Caco-2 (cell line): ENCODE data around the gene COPZ2. TPM values are rescaled to one million over a fixed set of nuclear protein-coding genes. Genes with fewer than 3 reads are reported as not detected.

ENCODE experiments used
- BruUV-seq: library from RNA; stranded (reverse); fragments of 400-500 nt; replicated peaks from 2 replicates; lab custom pipeline; 2021; lab: Mats Ljungman, UMichigan
- CTCF ChIA-PET: fragments of 300-600 bp; sonication (Branson Sonifier 250); formaldehyde crosslinking; loops from one replicate; lab custom pipeline; 2022; ENCODE audit warnings: antibody characterized with exemption; lab: Charles Lee
- POLR2A ChIA-PET: fragments of 300-600 bp; sonication (Branson Sonifier 250); formaldehyde crosslinking; loops from one replicate; lab custom pipeline; 2022; ENCODE audit warnings: antibody characterized with exemption; lab: Charles Lee
- DNase-seq, 2 experiments: peaks; one replicate each; pipeline versions ENCODE4 v3.0.0 to v3.0.0-alpha.2; 2020 to 2022
- H3K27me3 ChIP-seq: replicated peaks from 2 replicates; pipeline ENCODE4 v1.6.0; 2011; ENCODE audit warnings: low read length; ENCODE audit not compliant: control insufficient read depth, insufficient read depth
- H3K36me3 ChIP-seq: 2 replicates; pipeline ENCODE4 v1.5.1; 2011; ENCODE audit warnings: low read length; ENCODE audit not compliant: control insufficient read depth, insufficient read depth
- H3K4me1 ChIP-seq: fragments of 250-450 bp; sonication (Bioruptor Pico); 2 replicates; pipeline ENCODE4 v1.5.1; 2020; ENCODE audit warnings: mild to moderate bottlenecking
- H3K4me3 ChIP-seq: 2 replicates; pipeline ENCODE4 v1.5.1; 2011; ENCODE audit warnings: low read depth, mild to moderate bottlenecking, control low read depth, low read length
- H3K9me3 ChIP-seq: fragments of 250-450 bp; sonication (Bioruptor Pico); 2 replicates; pipeline ENCODE4 v1.5.1; 2020; ENCODE audit warnings: mild to moderate bottlenecking, moderate library complexity
- H3K27ac Mint-ChIP-seq: one replicate; pipeline ENCODE4 v1.8.0; 2022; ENCODE audit warnings: mixed read lengths; ENCODE audit not compliant: unreplicated experiment
- H3K27me3 Mint-ChIP-seq: one replicate; pipeline ENCODE4 v1.8.0; 2022; ENCODE audit warnings: mixed read lengths; ENCODE audit not compliant: insufficient read depth, unreplicated experiment
- H3K36me3 Mint-ChIP-seq: one replicate; pipeline ENCODE4 v1.8.0; 2022; ENCODE audit warnings: mild to moderate bottlenecking, mixed read lengths; ENCODE audit not compliant: insufficient read depth, unreplicated experiment
- H3K4me1 Mint-ChIP-seq: one replicate; pipeline ENCODE4 v1.8.0; 2022; ENCODE audit warnings: low read depth, mixed read lengths; ENCODE audit not compliant: unreplicated experiment
- H3K4me3 Mint-ChIP-seq: one replicate; pipeline ENCODE4 v1.8.0; 2022; ENCODE audit warnings: mild to moderate bottlenecking, moderate library complexity, mixed read lengths; ENCODE audit not compliant: unreplicated experiment
- H3K9me3 Mint-ChIP-seq: one replicate; pipeline ENCODE4 v1.8.0; 2022; ENCODE audit warnings: mixed read lengths; ENCODE audit not compliant: unreplicated experiment
- CTCF ChIP-seq, 2 experiments: fragments of 200-600 bp in 1 of 2; IDR thresholded peaks; 1 replicate in 1 of 2; 2 replicates in 1 of 2; pipeline versions ENCODE4 v1.5.1 to v1.8.0; 2011 to 2022; ENCODE audit warnings: antibody characterized with exemption in 1 of 2, control low read depth in 1 of 2, inconsistent platforms in 1 of 2, low read depth in 1 of 2, low read length in 1 of 2, mild to moderate bottlenecking in 1 of 2, moderate library complexity in 1 of 2; ENCODE audit not compliant: insufficient read depth in 1 of 2, severe bottlenecking in 1 of 2, unreplicated experiment in 1 of 2
- intact Hi-C: fragments of 100-400 bp; cut with micrococcal nuclease; formaldehyde crosslinking; loops from one replicate; pipeline ENCODE4 v1.10.0; 2022; ENCODE audit not compliant: unreplicated experiment
- total RNA-seq: library from RNA; stranded (reverse); gene quantifications from 2 replicates; pipeline ENCODE4 v1.2.3, GENCODE V29; 2022

Gene COPZ2
- total RNA-seq, 1 experiment from 2014 or later, result 6.7 TPM

DNA sequence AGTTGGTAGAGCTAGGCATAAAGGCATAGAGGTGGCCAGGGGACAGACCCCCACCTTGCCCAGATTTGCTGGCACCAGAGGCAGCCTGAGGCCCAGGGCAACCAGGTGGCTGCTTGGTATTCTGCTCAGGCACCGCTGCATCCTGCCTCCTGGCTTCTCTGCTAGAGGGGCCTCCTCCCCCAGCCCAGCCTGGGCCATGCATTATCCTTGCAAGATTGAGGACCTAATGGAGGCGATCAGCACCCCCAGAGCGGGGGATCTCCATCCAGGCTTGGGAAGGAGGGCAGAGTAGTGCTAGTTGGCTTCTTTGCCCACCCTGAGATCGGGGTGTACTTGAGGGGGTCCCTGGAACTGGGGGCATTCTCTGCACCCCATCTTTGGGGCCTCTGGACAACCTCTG, 42.9 kb downstream of the COPZ2 start:
- no peak overlapping the region for H3K4me3 Mint-ChIP-seq
- Histone ChIP-seq H3K4me1 (no peaks in the 10 kb centered on the region), H3K9me3 (no peaks in the 10 kb centered on the region), H3K4me3 (no peak overlapping the region), H3K27me3 (no peaks in the 10 kb centered on the region), H3K36me3 (no peaks in the 10 kb centered on the region)
- peaks cover 2% of the 10 kb centered on the region for H3K27me3 Mint-ChIP-seq
- no peaks in the 10 kb centered on the region for H3K9me3 Mint-ChIP-seq
- intact Hi-C loops, result no loop called here
- ChIA-PET CTCF (interaction anchor here (1.3 to 1.7 kb wide), 3 partner anchors 23 to 24 kb away, joined by 3 to 4 read pairs (median 3); partner anchors contain the start of gene CDK5RAP3), POLR2A (interaction anchor here (3.1 kb wide), 1 partner anchor 24 kb away, joined by 7 read pairs; the partner anchor contains the start of gene CDK5RAP3)
- H3K27ac Mint-ChIP-seq, result no peak overlapping the region
- no peak for TF ChIP-seq CTCF (IDR thresholded peaks at IDR 0.05; ENCODE audit: insufficient read depth in 1 of 2, low read depth in 1 of 2, low read length in 1 of 2, severe bottlenecking in 1 of 2, unreplicated experiment in 1 of 2)
- BruUV-seq, result no TSS peak
- H3K36me3 Mint-ChIP-seq, result no peaks in the 10 kb centered on the region
- no peak for DNase-seq
- no peaks in the 10 kb centered on the region for H3K4me1 Mint-ChIP-seq

DNA sequence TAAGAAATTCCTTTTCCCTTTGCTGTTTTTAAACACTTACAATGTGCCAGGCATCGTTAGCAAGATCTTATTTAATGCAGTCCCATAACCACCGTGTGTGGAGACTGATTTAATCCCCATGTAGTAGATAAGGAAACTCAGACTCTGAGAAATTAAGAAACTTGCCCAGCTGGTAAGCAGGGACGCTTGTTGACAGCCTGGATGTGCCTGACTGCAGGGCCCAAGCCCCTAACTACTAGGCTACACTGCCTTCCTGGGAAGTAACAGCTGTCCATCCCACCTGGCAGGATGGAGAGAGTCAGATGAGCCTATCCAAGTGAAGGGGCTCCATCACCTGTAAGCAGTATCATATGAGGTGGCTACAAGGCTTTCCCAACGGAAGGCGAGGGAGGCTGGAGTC, 43.6 kb downstream of the COPZ2 start:
- no peak overlapping the region for H3K4me3 Mint-ChIP-seq
- H3K9me3 Mint-ChIP-seq, result no peaks in the 10 kb centered on the region
- no peak for TF ChIP-seq CTCF (IDR thresholded peaks at IDR 0.05; ENCODE audit: insufficient read depth in 1 of 2, low read depth in 1 of 2, low read length in 1 of 2, severe bottlenecking in 1 of 2, unreplicated experiment in 1 of 2)
- H3K27ac Mint-ChIP-seq, result no peak overlapping the region
- no peaks in the 10 kb centered on the region for H3K27me3 ChIP-seq
- peaks cover 2% of the 10 kb centered on the region for H3K27me3 Mint-ChIP-seq
- H3K36me3 ChIP-seq, result no peaks in the 10 kb centered on the region
- no TSS peak for BruUV-seq
- H3K9me3 ChIP-seq, result no peaks in the 10 kb centered on the region
- no peaks in the 10 kb centered on the region for H3K4me1 Mint-ChIP-seq
- intact Hi-C loops, result no loop called here
- no peak overlapping the region for H3K4me3 ChIP-seq
- no peaks in the 10 kb centered on the region for H3K36me3 Mint-ChIP-seq
- H3K4me1 ChIP-seq, result no peaks in the 10 kb centered on the region
- DNase-seq, result no peak
- CTCF ChIA-PET, result interaction anchor here (0.9 to 1.7 kb wide), 6 partner anchors 9 to 51 kb away, joined by 3 to 5 read pairs (median 4); partner anchors contain the start of genes CDK5RAP3 and PNPO
- POLR2A ChIA-PET, result interaction anchor here (3.1 kb wide), 1 partner anchor 24 kb away, joined by 7 read pairs; the partner anchor contains the start of gene CDK5RAP3

DNA sequence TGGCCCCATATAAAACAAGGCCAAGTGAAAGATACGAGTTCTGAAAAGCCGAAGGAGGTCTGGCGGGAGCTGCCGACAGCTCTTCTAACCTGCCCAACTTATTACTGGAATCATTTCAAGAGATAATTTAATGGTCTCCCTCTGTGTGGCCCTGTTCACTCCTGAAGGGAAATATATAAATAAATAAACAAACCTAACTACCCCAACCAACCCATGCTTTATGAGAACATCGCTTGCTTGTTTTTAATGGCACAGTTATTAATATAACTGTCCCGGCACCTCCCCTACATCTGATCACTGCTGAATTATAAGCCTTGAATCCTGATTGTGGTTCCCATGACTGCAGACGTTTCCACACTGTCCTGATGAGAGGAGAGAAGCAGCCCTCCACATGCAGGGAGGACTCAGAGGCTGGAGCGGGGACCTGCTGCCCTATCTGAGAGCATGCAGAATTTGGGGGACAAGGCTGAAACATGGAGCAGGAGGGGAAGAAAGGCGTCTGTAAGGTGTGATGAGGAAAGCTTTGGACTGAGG, 44.5 kb downstream of the COPZ2 start:
- Mint-ChIP-seq H3K4me1 (no peaks in the 10 kb centered on the region), H3K27me3 (peaks cover 2% of the 10 kb centered on the region), H3K9me3 (no peaks in the 10 kb centered on the region), H3K4me3 (no peak overlapping the region), H3K36me3 (no peaks in the 10 kb centered on the region), H3K27ac (no peak overlapping the region)
- TF ChIP-seq CTCF (IDR thresholded peaks at IDR 0.05; ENCODE audit: insufficient read depth in 1 of 2, low read depth in 1 of 2, low read length in 1 of 2, severe bottlenecking in 1 of 2, unreplicated experiment in 1 of 2), result no peak
- H3K27me3 ChIP-seq, result no peaks in the 10 kb centered on the region
- no peak overlapping the region for H3K4me3 ChIP-seq
- intact Hi-C loops, result no loop called here
- no peak for DNase-seq
- ChIA-PET POLR2A (no interaction called here), CTCF (interaction anchor here (0.6 to 1.7 kb wide), 7 partner anchors 9 to 51 kb away, joined by 3 to 5 read pairs (median 3); partner anchors contain the start of genes CDK5RAP3 and PNPO)
- BruUV-seq, result no TSS peak
- H3K9me3 ChIP-seq, result no peaks in the 10 kb centered on the region
- no peaks in the 10 kb centered on the region for H3K36me3 ChIP-seq
- no peaks in the 10 kb centered on the region for H3K4me1 ChIP-seq
